Measurements from ENCODE around the gene BAIAP2L2.

The BAIAP2L2 gene

DNA sequence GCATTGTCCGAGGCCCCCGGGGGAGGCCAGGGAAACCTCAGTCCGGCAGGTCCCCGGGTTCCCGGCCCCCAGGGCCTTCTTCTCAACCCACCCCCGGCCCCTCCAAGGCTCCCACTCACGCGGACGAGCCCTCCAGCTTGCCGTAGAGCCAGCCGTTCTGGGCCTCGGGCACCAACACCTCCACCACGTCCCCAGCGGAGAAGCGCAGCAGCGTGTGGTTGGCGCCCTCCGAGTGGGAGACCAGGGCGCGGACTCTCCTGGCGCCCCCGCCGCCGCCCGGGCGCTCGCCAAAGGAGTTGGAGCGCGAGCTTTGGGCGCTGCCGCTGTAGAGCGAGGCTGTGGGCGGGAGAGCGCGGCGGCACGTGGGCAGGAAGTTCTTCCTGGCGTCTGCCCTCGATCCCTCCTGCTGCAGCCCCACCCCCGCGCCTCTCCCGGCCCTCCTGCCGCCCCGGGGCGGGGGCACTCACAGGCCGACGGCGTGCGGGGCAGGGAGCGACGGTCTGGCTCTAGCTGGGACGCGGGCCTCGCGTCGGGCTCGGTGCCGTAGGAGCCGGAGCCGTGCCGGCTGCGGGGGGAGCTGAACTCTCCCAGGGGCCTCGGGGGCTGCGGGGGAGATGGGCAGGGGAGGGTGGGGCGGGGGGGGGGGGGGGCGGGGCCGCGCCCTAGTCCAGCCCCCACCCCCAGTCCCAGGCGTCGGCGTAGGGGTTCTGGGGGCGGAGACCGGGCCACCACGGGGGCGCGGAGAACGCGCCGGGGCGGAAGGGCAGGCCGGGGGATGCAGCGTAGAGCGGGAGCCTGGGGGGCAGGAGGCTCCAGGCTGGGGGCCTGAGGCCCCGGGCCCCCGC lies 21.6 kb downstream of the BAIAP2L2 start:
- H3K4me2 ChIP-seq (ENCODE audit: low read length), result peak overlapping the region; percentile 22
- no peaks in the 10 kb centered on the region for H3K79me2 ChIP-seq

DNA sequence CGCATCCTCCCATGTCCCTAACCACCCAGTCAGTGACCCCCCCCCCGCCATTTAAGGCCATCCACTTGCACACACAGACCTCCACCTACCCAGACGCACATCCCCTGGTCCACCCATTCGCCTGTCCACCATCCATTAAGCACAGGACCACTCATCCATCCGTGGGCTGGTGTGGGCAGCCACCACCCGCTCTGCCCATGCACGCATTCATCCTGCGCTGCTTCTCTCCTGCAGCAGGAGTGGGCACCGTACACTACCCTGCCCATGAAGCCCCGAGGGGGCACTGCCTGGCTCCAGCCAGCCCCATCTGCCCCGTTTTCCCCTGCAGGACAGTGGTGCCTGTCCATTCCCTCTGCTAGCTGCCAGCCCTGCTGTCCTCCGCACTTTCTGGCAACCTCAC lies 22.6 kb downstream of the BAIAP2L2 start:
- H3K36me3 ChIP-seq (ENCODE audit: control insufficient read depth, insufficient read depth, low read length), result no peaks in the 10 kb centered on the region
- TF ChIP-seq, protein P1, sequence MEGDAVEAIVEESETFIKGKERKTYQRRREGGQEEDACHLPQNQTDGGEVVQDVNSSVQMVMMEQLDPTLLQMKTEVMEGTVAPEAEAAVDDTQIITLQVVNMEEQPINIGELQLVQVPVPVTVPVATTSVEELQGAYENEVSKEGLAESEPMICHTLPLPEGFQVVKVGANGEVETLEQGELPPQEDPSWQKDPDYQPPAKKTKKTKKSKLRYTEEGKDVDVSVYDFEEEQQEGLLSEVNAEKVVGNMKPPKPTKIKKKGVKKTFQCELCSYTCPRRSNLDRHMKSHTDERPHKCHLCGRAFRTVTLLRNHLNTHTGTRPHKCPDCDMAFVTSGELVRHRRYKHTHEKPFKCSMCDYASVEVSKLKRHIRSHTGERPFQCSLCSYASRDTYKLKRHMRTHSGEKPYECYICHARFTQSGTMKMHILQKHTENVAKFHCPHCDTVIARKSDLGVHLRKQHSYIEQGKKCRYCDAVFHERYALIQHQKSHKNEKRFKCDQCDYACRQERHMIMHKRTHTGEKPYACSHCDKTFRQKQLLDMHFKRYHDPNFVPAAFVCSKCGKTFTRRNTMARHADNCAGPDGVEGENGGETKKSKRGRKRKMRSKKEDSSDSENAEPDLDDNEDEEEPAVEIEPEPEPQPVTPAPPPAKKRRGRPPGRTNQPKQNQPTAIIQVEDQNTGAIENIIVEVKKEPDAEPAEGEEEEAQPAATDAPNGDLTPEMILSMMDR (IDR thresholded peaks at IDR 0.05), result no peak
- H3K27me3 ChIP-seq (ENCODE audit: control insufficient read depth, insufficient read depth, low read length), result no peaks in the 10 kb centered on the region
- no peak overlapping the region for H3K4me3 ChIP-seq (ENCODE audit: low read depth, low read length)
- no peak overlapping the region for H3K27ac ChIP-seq
- no peak overlapping the region for H2AFZ ChIP-seq
- H3K9ac ChIP-seq, result no peak overlapping the region
- no peaks in the 10 kb centered on the region for H3K4me1 ChIP-seq
- H3K4me2 ChIP-seq (ENCODE audit: low read length), result no peak overlapping the region
- H3K79me2 ChIP-seq, result no peaks in the 10 kb centered on the region
- H3K9me3 ChIP-seq (ENCODE audit: control insufficient read depth, low read length), result no peaks in the 10 kb centered on the region

More for the DNA sequence above, 21.6 kb downstream of the BAIAP2L2 start:
- no peak overlapping the region for H3K4me3 ChIP-seq (ENCODE audit: low read depth, low read length)
- H3K27me3 ChIP-seq (ENCODE audit: control insufficient read depth, insufficient read depth, low read length), result no peaks in the 10 kb centered on the region
- no peak overlapping the region for H3K9ac ChIP-seq
- no peak overlapping the region for H3K27ac ChIP-seq
- H3K4me1 ChIP-seq, result no peaks in the 10 kb centered on the region
- H2AFZ ChIP-seq, result no peak overlapping the region
- no peaks in the 10 kb centered on the region for H3K36me3 ChIP-seq (ENCODE audit: control insufficient read depth, insufficient read depth, low read length)
- TF ChIP-seq, protein P1 (IDR thresholded peaks at IDR 0.05), result no peak
- H3K9me3 ChIP-seq (ENCODE audit: control insufficient read depth, low read length), result no peaks in the 10 kb centered on the region

DNA sequence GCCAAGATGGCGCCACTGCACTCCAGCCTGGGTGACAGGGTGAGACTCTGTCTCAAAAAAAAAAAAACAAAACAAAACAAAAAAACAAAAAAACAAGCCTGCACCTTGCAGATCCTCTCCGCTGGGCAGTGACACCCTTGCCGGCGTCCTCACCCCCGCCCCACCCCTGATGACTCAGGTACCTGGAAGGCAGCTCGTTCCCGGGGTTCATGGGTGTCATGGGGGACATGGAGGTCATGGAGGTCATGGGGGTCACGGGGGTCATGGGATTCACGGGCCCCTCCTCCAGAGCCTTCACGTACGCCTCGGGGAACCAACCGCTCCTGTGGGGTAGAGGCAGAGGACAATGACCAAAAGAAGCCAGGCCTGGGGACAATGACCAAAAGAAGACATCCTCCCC lies 23.5 kb downstream of the BAIAP2L2 start:
- Histone ChIP-seq H3K9ac (no peak overlapping the region), H3K27ac (no peak overlapping the region), H3K36me3 (ENCODE audit: control insufficient read depth, insufficient read depth, low read length) (no peaks in the 10 kb centered on the region), H3K79me2 (no peaks in the 10 kb centered on the region), H3K9me3 (ENCODE audit: control insufficient read depth, low read length) (no peaks in the 10 kb centered on the region), H3K4me3 (ENCODE audit: low read depth, low read length) (no peak overlapping the region), H2AFZ (no peak overlapping the region), H3K4me1 (no peaks in the 10 kb centered on the region), H3K4me2 (ENCODE audit: low read length) (no peak overlapping the region), H3K27me3 (ENCODE audit: control insufficient read depth, insufficient read depth, low read length) (no peaks in the 10 kb centered on the region)
- TF ChIP-seq, protein P1 (IDR thresholded peaks at IDR 0.05), result no peak

DNA sequence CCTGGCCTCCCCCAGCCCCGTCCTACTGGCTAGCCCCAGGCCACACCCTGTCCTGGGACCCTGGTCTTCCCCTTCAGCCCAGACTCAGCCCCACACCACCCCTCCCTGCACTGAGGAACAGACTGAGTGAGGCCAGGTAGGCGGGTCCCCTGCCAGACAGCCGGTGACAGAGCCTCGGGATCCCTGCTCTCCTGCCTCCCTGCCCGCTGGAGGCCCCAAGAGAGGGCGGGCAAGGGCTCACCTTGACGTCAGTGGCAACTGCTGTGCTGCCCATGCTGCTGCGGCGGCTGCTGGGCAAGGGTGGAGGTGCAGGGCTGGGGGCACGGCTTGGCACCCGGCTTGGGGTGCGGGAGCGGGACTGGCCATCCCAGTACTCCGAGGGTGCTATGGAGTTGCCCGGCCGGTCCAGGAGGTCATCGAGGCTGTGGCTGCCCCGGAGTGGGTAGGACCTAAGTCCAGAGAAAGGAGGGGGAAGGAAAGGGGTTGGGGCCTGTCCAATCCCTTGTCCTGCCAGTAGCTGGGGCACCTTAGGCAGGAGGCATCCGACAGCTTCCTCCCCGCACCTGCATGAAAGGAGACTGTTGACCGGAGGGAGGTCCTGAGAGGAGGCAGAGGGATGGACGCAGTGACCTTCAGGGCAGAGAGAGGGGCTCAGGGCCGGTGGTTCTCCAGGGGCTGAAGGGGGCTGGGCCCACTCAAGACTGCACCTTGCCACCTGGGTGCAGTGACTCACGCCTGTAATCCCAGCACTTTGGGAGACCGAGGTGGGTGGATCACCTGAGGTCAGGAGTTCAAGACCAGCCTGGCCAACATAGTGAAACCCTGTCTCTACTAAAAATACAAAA lies 24.3 kb downstream of the BAIAP2L2 start:
- H3K27me3 ChIP-seq (ENCODE audit: control insufficient read depth, insufficient read depth, low read length), result no peaks in the 10 kb centered on the region

More for the DNA sequence above, 24.3 kb downstream of the BAIAP2L2 start:
- TF ChIP-seq, protein P1 (IDR thresholded peaks at IDR 0.05), result no peak
- Histone ChIP-seq H3K36me3 (ENCODE audit: control insufficient read depth, insufficient read depth, low read length) (no peaks in the 10 kb centered on the region), H3K27ac (no peak overlapping the region), H3K4me1 (no peaks in the 10 kb centered on the region), H3K9me3 (ENCODE audit: control insufficient read depth, low read length) (no peaks in the 10 kb centered on the region), H2AFZ (no peak overlapping the region), H3K9ac (no peak overlapping the region), H3K4me2 (ENCODE audit: low read length) (no peak overlapping the region), H3K4me3 (ENCODE audit: low read depth, low read length) (no peak overlapping the region), H3K79me2 (no peaks in the 10 kb centered on the region)

Data from parathyroid adenoma (tissue), 2 donors.